ENCODE measurements around the gene OCA2. TPM values are rescaled to one million over a fixed set of nuclear protein-coding genes. Genes with fewer than 3 reads are reported as not detected.

Gene OCA2
- polyA plus RNA-seq, 3 donors: not detected

DNA sequence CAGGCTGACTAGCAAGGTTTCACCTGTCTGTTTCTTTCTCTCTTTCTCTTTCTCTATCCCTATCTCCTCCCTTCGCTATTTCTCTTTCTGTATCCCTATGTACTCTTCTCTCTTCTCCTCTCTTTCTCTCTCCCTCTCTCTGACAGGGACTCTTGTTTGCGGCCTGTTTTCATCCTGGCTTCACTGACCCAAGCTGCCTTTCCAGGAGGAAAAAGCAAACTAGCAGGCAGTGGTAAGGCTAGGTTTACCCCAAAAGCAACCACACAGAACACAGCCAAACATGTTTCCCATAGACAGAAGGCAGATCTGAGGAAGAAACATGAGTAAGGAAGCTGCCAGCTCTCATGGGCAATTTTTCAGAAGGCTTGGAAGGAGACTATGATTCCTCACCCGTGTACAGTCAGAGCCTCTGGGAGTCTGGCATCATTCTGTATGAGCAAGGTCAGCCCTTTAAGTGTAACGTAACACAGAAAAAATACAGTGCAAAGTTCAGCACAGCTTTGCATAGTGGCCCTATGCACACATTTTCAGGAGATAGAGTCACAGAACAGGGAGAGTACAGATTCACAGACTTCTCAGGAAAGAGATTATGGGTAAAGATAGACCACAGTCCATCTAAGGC, 61.0 kb downstream of the OCA2 start:
- H3K27ac Mint-ChIP-seq: no peak overlapping the region
- Histone ChIP-seq H2AFZ (ENCODE audit: insufficient read depth, low read depth, low read length, poor library complexity, severe bottlenecking) (no peak overlapping the region), H3K27ac (ENCODE audit: low read depth in 1 of 2, low read length in 2 of 2) (no peak overlapping the region), H3K27me3 (ENCODE audit: control insufficient read depth in 2 of 2, insufficient read depth in 2 of 2, low read length in 2 of 2) (no peaks in the 10 kb centered on the region), H3K9ac (ENCODE audit: insufficient read depth, low read length, poor library complexity, severe bottlenecking) (no peak overlapping the region), H3K9me3 (replicated peaks in 1 of 2; ENCODE audit: control insufficient read depth in 1 of 2, insufficient read depth in 1 of 2, low read length in 2 of 2) (peaks cover 3 to 5% of the 10 kb centered on the region in 2 donors), H3K4me3 (replicated peaks in 1 of 3; ENCODE audit: low read depth in 2 of 3, low read length in 3 of 3) (no peak overlapping the region), H3K4me1 (ENCODE audit: control insufficient read depth in 1 of 2, insufficient read depth in 2 of 2, low read length in 2 of 2) (no peaks in the 10 kb centered on the region), H3K36me3 (replicated peaks in 1 of 2; ENCODE audit: control insufficient read depth in 1 of 2, insufficient read depth in 2 of 2, low read length in 2 of 2) (no peaks in the 10 kb centered on the region), H4K20me1 (ENCODE audit: insufficient read depth, low read length) (no peaks in the 10 kb centered on the region), H3K4me2 (replicated peaks; ENCODE audit: extremely low read depth, low read length, poor library complexity, severe bottlenecking) (no peak overlapping the region), H3K79me2 (ENCODE audit: insufficient read depth, low read length) (no peaks in the 10 kb centered on the region)
- H3K36me3 Mint-ChIP-seq: no peaks in the 10 kb centered on the region
- H3K9me3 Mint-ChIP-seq: peaks cover 0 to 10% (median 7%) of the 10 kb centered on the region in 7 donors
- TF ChIP-seq, protein P1, sequence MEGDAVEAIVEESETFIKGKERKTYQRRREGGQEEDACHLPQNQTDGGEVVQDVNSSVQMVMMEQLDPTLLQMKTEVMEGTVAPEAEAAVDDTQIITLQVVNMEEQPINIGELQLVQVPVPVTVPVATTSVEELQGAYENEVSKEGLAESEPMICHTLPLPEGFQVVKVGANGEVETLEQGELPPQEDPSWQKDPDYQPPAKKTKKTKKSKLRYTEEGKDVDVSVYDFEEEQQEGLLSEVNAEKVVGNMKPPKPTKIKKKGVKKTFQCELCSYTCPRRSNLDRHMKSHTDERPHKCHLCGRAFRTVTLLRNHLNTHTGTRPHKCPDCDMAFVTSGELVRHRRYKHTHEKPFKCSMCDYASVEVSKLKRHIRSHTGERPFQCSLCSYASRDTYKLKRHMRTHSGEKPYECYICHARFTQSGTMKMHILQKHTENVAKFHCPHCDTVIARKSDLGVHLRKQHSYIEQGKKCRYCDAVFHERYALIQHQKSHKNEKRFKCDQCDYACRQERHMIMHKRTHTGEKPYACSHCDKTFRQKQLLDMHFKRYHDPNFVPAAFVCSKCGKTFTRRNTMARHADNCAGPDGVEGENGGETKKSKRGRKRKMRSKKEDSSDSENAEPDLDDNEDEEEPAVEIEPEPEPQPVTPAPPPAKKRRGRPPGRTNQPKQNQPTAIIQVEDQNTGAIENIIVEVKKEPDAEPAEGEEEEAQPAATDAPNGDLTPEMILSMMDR (IDR thresholded peaks at IDR 0.05): no peak
- WGBS (ENCODE audit: insufficient coverage): 86% methylated on average over 3 of the region's 4 CpGs
- peaks cover 0 to 4% (median 3%) of the 10 kb centered on the region in 3 donors for H3K27me3 Mint-ChIP-seq (ENCODE audit: low read depth in 3 of 3)
- H3K4me1 Mint-ChIP-seq: no peaks in the 10 kb centered on the region
- intact Hi-C loops (cut with micrococcal nuclease): no loop called here
- H3K4me3 Mint-ChIP-seq: no peak overlapping the region
- DNase-seq: no peak

DNA sequence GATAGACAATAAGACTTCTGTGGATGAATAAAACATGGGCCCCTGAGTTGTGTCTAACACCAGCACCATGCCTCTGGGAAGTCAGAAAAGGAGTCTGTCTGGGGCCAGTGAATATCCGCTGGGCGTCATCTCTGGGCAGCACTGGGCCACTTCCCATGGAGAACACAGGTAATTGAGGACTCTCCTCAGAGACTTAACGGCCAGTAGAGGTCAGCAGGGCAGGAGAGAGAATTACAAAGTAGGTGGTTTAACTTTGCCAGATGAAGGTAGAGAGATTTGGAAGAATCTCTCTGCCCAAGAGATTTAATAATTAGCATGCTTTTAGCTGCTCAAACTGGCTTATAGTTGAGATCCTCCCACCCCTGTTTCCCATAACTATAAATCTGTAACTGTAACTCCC, 65.7 kb downstream of the OCA2 start:
- H3K27ac Mint-ChIP-seq: no peak overlapping the region
- WGBS (ENCODE audit: insufficient coverage): 73% methylated on average over 2 of the region's 3 CpGs

More for the DNA sequence above, 65.7 kb downstream of the OCA2 start:
- Histone ChIP-seq H3K4me1 (ENCODE audit: control insufficient read depth in 1 of 2, insufficient read depth in 2 of 2, low read length in 2 of 2) (no peaks in the 10 kb centered on the region), H3K4me3 (replicated peaks in 1 of 3; ENCODE audit: low read depth in 2 of 3, low read length in 3 of 3) (no peak overlapping the region), H3K4me2 (replicated peaks; ENCODE audit: extremely low read depth, low read length, poor library complexity, severe bottlenecking) (no peak overlapping the region), H3K27me3 (ENCODE audit: control insufficient read depth in 2 of 2, insufficient read depth in 2 of 2, low read length in 2 of 2) (no peaks in the 10 kb centered on the region), H3K79me2 (ENCODE audit: insufficient read depth, low read length) (no peaks in the 10 kb centered on the region), H3K9me3 (replicated peaks in 1 of 2; ENCODE audit: control insufficient read depth in 1 of 2, insufficient read depth in 1 of 2, low read length in 2 of 2) (peaks cover 3 to 5% of the 10 kb centered on the region in 2 donors), H2AFZ (ENCODE audit: insufficient read depth, low read depth, low read length, poor library complexity, severe bottlenecking) (no peak overlapping the region), H3K27ac (ENCODE audit: low read depth in 1 of 2, low read length in 2 of 2) (no peak overlapping the region), H3K9ac (ENCODE audit: insufficient read depth, low read length, poor library complexity, severe bottlenecking) (no peak overlapping the region), H3K36me3 (replicated peaks in 1 of 2; ENCODE audit: control insufficient read depth in 1 of 2, insufficient read depth in 2 of 2, low read length in 2 of 2) (no peaks in the 10 kb centered on the region), H4K20me1 (ENCODE audit: insufficient read depth, low read length) (no peaks in the 10 kb centered on the region)
- H3K9me3 Mint-ChIP-seq: peaks cover 0 to 11% (median 7%) of the 10 kb centered on the region in 7 donors
- DNase-seq: no peak
- no peaks in the 10 kb centered on the region for H3K4me1 Mint-ChIP-seq
- TF ChIP-seq, protein P1 (IDR thresholded peaks at IDR 0.05): no peak
- no peaks in the 10 kb centered on the region for H3K36me3 Mint-ChIP-seq
- no peak overlapping the region for H3K4me3 Mint-ChIP-seq
- intact Hi-C loops (cut with micrococcal nuclease): no loop called here
- H3K27me3 Mint-ChIP-seq (ENCODE audit: low read depth in 3 of 3): peaks cover 0 to 4% (median 0%) of the 10 kb centered on the region in 3 donors
